GM21360 (cell line): ENCODE results near the gene SLC24A3.

Source experiments
- ATAC-seq: cut with Tn5 transposase; IDR thresholded peaks from one replicate; pipeline ENCODE4 v1.9.1; 2021; ENCODE audit warnings: mild to moderate bottlenecking, moderate library complexity; ENCODE audit not compliant: unreplicated experiment

SLC24A3 gene

GRCh38 chr20:19300395-19300794 lies 88.0 kb downstream of the SLC24A3 start:
- no peak for ATAC-seq

GRCh38 chr20:19301142-19301541 lies 88.7 kb downstream of the SLC24A3 start:
- no peak for ATAC-seq

DNA sequence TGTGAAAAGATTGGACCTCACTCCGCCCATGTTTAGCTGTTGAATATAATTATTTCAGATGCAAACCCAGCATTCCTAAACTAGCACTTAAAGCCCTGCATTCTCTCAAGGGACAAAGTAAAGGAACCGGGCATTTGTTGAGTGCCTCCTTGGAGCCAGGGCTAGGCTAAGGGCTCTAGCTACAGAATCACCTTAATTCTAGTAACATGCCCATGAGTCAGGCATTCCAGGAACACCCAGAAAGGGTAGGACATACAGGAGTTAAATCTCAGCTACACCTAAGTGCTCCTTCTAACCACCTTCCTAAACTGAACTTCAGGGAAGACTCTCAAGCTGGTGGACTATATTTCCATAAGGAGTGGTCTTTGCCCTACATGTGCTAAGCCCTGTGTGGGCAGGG lies 89.4 kb downstream of the SLC24A3 start:
- no peak for ATAC-seq

DNA sequence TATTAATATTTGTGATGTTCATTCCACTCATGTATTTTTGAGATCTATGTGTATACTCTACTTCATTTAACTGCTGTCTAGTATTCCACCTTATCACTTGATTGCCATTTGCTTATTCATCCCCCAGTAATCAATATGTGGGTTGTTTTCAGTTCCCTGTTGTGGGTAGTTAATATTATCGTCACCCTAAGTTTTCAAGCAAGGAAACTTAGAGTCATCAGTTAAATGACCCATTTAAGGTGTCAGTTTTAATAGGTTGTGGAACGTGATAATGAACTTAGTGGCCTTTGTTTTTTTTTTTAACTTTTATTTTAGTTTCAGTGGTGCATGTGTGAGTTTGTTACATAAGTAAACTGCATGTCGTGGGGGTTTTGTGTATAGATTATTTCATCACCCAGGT lies 90.3 kb downstream of the SLC24A3 start:
- no peak for ATAC-seq

- ATAC-seq = no peak
These were observed 91.9 kb downstream of the SLC24A3 start for GRCh38 chr20:19304389-19304788.

GRCh38 chr20:19304886-19305415 lies 92.5 kb downstream of the SLC24A3 start:
- no peak for ATAC-seq

DNA sequence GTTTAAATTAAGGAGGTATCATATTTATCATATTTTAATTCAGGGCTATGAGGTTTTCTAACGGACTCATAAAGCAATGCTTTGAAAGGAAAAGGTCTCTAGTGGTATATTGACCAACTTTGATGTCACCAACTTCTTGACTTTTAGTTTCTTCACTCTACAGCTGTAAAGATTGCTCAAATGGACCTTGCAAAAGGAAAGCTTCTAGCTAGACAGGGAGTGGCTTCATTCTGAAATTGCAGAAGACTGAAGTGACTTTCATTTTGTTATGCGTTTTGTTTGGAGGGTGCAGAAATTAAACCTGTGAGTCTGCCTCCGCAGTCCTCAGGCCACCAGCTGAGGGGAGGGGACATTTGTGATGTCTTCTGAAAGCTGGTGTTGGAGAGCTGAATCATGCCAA lies 95.7 kb downstream of the SLC24A3 start:
- no peak for ATAC-seq

- ATAC-seq = no peak
These were observed 98.1 kb downstream of the SLC24A3 start for GRCh38 chr20:19310541-19310940.

DNA sequence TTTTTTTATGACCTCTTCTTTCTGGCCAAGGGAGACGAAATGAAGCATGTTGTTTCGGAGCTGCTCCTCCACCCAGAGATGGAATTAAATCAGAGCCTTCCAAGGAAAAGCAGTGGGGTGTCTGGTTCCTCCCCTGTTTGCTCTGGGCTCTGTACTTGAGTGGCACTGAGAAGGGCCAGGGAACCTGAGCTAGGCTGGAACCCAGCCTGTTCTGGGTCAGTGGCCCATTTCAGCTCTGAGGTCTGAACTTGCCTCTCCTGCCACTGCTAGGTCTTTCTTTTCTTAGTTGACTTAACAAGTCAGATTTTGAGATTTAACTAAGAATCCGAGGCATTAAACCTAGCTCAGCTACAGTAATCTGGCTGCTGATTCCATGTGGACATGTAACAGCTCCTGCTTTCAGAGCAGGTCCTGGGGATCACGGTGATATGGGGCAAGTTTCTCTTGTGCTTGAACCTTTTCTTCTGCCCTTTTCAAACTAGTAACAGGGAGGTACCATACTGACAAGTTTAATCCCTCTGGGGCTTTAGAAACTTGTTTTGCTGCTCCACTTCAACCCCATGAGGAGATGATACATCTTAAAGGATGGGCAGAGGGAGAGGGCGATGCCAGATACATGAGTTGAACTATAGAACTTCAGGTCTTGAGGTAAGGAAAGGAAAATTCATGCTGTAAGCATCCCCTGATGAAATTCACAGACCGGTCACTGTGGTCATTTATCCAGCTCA lies 101.1 kb downstream of the SLC24A3 start:
- no peak for ATAC-seq

GRCh38 chr20:19314621-19315020 lies 102.2 kb downstream of the SLC24A3 start:
- no peak for ATAC-seq

DNA sequence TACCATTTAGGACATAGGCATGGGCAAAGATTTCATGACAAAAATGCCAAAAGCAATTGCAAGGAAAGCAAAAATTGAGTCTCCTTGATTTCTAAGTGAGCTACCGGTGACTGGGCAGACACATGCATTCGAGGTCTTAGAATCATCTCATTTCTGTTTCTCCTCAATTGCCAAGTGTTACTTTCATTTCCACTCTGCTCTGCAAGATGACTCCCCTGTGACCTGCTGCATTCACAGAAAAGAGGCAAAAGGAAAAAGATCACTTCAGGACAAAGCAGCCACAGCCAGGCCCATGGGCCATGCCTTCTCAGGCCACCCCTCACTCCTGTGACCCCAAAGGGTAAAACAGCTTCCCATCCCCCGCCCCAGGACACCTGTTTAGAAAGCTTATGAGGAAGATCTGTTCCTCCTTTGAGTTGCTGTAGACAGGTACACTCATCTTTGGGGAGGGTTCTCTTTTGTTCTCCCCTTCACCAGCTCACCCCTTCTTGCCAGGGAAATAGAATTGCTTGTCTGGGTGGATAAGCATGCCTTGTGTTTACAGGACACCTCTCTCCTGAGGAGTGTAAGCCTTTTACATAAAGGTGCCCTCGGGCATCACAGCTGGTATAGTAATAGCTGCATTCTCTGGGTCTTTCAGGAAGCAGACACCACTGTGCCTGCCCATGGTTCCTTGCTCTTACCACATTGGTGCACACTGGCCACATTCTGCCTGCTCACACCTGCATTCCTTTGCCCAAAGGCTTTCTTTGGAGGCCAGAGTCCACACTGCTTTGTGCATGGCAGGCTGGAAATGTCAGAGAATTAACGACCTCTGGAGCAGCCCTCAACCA lies 105.0 kb downstream of the SLC24A3 start:
- no peak for ATAC-seq

DNA sequence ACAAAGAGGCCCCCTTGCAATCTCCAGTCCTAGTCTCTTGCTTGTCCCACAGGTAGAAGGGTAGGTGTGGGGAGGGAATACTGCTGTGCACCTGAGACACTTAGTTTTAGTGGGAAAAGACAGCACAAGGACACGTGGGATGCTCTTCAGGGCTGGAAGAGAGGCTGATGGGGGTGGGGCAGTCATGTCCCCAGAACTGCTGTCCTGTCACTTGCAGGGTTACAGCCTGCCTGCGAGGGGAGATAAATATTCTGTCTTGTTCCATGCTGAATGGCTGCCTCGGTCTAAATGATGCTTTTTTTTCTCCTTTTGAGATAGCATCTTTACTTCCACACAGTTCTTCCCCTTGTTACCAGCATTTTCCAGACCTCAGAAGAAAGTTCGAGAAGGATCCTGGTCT lies 106.2 kb downstream of the SLC24A3 start:
- no peak for ATAC-seq

- ATAC-seq = no peak
These were observed 107.6 kb downstream of the SLC24A3 start for GRCh38 chr20:19320005-19320404.

GRCh38 chr20:19321176-19321575 lies 108.7 kb downstream of the SLC24A3 start:
- no peak for ATAC-seq

- ATAC-seq = no peak
These were observed 109.9 kb downstream of the SLC24A3 start for GRCh38 chr20:19322061-19322985.

DNA sequence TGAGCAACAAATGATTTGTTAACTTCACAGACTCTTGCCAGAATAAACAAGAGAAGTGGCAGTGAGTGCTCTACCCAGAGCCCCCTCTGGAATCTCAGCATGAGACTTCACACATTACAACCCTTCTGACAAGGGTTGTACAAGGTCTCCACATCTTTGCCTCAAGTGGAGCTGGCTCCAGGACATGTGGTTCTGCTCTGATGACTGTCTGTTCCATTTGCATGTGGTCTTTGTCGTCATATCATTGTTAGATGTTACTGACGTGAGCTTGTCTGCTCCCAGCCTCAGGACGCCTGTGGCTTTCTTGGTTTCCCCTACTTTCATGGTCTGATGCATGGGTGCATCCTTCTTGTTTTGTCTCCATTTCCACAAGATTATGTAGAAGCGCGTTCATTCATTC lies 115.0 kb downstream of the SLC24A3 start:
- no peak for ATAC-seq

GRCh38 chr20:19328676-19329075 lies 116.2 kb downstream of the SLC24A3 start:
- ATAC-seq = no peak

- ATAC-seq = no peak
These were observed 117.6 kb downstream of the SLC24A3 start for GRCh38 chr20:19330038-19330437.

DNA sequence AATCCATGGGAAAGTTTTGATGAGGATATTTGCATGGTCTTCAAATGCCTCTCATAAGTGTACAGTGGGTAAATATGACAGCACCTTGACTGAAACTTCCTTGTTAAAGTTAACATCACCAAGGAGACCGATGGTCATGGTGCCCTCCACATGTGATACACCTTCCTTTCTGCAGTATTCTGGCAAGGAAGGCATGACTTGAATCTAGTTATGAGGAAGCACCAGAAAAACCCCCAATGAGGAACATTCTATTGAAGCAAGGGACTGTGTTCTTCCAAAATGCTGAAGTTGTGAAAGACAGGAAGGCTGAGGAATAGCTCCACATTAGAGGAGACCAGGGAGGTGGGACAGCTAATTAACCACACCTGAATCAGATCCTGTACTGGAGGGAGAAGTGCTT lies 118.3 kb downstream of the SLC24A3 start:
- no peak for ATAC-seq

DNA sequence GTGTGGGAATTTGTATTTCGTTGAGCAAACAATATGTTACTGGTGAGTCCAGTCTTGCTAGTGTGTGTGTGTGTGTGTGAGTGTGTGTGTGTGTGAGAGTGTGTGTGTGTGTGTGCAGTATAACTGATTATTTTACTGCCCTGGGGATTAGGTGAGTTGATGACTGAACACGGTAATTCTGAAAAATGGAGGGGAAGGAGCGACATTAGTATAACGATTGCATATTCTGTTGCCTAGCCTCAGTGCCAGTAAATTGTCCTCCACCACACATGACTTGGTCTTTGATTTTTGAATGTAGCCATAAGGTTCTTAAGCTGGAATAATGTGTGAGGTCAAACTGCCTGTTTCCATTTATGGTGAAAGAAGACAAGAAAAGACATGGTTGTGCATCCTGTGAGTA lies 121.1 kb downstream of the SLC24A3 start:
- no peak for ATAC-seq

DNA sequence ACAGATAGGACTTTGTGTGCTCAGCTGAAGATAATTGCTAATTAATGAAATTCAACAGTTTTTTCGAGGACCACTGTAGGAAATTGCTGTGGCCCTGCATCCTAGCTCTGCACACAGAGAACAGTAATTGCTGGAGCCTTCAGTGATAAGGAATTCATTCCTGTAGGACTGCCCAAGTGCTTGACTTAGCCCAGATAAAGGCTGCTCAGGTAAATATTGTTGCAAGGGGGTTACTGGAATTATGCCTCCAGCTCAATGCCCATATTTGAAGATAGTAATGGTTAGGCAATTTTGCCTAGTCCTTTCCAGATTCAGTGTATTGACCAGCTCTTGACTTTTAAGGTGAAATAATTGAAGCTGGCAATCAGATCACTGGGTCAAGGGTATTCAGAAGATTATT lies 122.9 kb downstream of the SLC24A3 start:
- ATAC-seq = no peak
